Measurements from ENCODE around the gene IFI30.

Gene IFI30

DNA sequence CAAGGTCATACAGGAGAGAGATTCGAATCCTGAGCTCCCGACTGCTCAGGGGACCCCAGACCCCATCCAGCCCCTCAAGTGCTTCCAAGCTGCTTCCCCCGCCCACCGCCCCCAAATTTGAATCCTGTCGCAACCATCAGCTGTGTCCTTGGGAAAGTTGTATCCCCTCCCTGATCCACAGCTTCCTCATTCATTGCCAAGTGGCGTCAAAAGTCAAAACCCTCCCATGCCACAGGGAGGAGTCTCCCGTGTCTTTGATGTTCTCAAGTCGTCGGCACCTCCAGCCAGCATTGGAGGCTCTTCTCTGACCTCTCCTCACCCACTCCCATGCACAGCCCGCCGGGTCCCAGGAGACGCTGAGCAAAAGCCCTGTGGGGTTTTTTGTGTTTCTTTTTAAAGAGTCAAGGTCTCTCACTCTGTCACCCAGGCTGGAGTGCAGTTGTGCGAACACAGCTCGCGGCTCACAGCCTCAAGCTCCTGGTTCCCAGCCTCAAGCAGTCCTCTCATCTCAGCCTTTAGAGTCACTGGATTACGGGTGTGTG lies 2.8 kb upstream of the IFI30 start:
- peaks cover 7 to 18% of the 10 kb centered on the region in 2 donors for H3K36me3 ChIP-seq (ENCODE audit: control insufficient read depth in 2 of 2, insufficient read depth in 2 of 2, low read length in 2 of 2)
- H3K9ac ChIP-seq (ENCODE audit: low read depth in 1 of 2, low read length in 2 of 2) = no peak overlapping the region
- H3K9me3 ChIP-seq (ENCODE audit: control insufficient read depth in 2 of 2, low read length in 2 of 2) = no peaks in the 10 kb centered on the region
- no peaks in the 10 kb centered on the region for H3K27me3 ChIP-seq (ENCODE audit: control insufficient read depth in 2 of 2, insufficient read depth in 2 of 2, low read length in 2 of 2)
- peaks cover 10 to 13% of the 10 kb centered on the region in 2 donors for H3K4me1 ChIP-seq (ENCODE audit: control insufficient read depth in 2 of 2, insufficient read depth in 2 of 2, low read length in 2 of 2)
- peak overlapping the region; percentile 50 to 78 for H3K27ac ChIP-seq (ENCODE audit: low read depth in 2 of 2, low read length in 2 of 2)
- H3K4me3 ChIP-seq (ENCODE audit: low read length in 2 of 2) = no peak overlapping the region

DNA sequence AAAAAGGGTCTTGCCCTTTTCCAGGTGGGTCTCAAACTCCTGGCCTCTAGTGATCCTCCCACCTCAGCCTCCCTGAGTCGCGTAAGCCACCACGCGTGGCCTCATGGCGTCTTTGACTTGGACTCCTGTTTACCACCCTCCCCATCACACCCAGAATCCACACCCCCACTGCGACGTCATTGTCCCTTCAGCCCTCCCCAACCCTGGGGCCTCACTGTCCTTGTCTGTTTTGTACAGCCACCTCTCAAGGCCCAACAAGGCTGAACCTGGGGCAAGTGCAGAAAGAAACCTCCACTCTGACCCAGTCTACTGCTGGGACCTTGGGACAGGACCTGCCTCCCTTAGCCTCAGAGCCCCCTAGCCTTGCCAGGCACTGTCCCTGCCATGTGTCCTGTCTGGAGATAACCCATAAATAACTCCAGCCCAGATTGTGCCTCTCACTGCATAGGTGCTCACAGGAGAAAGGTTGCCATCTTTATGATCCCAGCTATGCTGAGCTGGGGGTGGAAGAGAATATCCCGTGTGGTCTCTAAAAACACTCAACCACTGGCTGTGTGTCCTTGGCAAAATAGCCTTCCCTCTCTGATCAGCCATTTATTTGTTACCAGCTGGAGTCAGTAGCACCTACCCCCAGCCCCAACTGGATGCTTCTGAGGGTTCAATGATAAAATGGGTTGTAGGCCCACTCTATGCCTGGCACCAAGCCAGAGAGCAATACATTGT lies 1.8 kb upstream of the IFI30 start:
- Histone ChIP-seq H3K4me1 (ENCODE audit: control insufficient read depth in 2 of 2, insufficient read depth in 2 of 2, low read length in 2 of 2) (peaks cover 10 to 15% of the 10 kb centered on the region in 2 donors), H3K36me3 (ENCODE audit: control insufficient read depth in 2 of 2, insufficient read depth in 2 of 2, low read length in 2 of 2) (peaks cover 2 to 16% of the 10 kb centered on the region in 2 donors), H3K27ac (ENCODE audit: low read depth in 2 of 2, low read length in 2 of 2) (peak overlapping the region in 1 of 2 donors; percentile 78), H3K27me3 (ENCODE audit: control insufficient read depth in 2 of 2, insufficient read depth in 2 of 2, low read length in 2 of 2) (no peaks in the 10 kb centered on the region), H3K9ac (ENCODE audit: low read depth in 1 of 2, low read length in 2 of 2) (no peak overlapping the region), H3K9me3 (ENCODE audit: control insufficient read depth in 2 of 2, low read length in 2 of 2) (no peaks in the 10 kb centered on the region), H3K4me3 (ENCODE audit: low read length in 2 of 2) (no peak overlapping the region)

DNA sequence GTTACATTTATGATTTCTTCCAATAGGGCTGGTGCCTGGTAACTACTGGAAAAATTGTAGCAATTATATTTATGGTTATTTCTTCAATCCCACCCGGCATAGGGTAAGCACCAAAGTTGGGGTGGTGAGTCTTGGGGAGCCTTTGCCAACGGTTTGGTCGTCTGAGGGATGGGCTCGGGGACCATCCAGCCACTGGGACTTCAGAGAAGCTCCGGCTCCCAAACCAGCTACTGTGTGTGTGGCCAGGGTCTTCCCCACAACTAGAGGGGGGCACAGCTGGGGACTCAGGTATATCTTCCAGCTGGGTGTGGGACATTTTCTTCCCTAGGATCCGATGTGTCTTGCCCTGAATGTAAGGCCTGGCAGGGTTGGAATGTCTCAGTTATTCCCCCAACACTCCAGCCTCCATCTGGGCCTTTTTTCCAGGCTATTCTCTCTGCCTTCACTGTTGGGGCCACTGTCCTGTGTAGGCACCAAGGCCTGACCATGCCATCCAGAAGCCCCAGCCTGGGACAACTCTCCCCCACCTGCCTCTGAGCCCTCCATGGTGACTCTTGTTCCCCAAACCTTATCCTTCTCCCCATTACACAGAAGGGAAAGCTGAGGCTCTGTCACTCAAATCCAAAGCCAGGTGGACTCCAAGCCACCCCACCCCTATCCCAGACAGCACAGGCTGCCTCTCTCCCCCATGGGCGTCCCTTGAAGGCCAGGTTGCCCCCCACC lies 1.1 kb upstream of the IFI30 start:
- no peaks in the 10 kb centered on the region for H3K27me3 ChIP-seq (ENCODE audit: control insufficient read depth in 2 of 2, insufficient read depth in 2 of 2, low read length in 2 of 2)

DNA sequence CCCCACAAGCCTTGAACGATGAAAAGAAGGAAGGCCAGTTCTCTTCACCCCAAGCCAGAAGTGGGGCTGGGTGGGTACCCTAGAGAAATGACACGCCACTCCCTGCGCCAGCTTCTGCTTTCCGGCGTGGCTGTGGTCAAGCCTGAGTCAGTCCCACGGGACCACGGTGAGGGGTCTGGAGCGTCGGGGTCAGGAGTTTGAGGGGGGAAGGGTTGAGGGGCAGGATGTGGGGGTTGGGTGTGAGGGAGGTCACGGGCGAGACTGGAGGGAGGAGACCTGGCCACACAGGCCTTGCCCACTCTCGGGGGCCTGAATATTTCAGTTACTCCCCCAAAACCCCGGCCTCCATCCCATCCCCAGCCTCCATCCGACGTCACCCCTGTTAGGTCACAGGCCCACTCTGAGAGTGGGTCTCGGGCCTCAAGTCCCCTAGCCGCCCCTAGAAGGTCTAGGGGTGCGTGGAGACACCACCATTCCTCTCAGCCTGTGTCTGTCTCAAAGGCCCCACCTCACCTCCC lies 500 bp upstream of the IFI30 start:
- Histone ChIP-seq H3K27ac (ENCODE audit: low read depth in 2 of 2, low read length in 2 of 2) (peak overlapping the region; percentile 69 to 78), H3K36me3 (ENCODE audit: control insufficient read depth in 2 of 2, insufficient read depth in 2 of 2, low read length in 2 of 2) (peaks cover 2 to 14% of the 10 kb centered on the region in 2 donors), H3K27me3 (ENCODE audit: control insufficient read depth in 2 of 2, insufficient read depth in 2 of 2, low read length in 2 of 2) (no peaks in the 10 kb centered on the region), H3K4me1 (ENCODE audit: control insufficient read depth in 2 of 2, insufficient read depth in 2 of 2, low read length in 2 of 2) (peaks cover 10 to 15% of the 10 kb centered on the region in 2 donors), H3K9me3 (ENCODE audit: control insufficient read depth in 2 of 2, low read length in 2 of 2) (no peaks in the 10 kb centered on the region), H3K4me3 (ENCODE audit: low read length in 2 of 2) (peak overlapping the region; percentile 76 to 84), H3K9ac (ENCODE audit: low read depth in 1 of 2, low read length in 2 of 2) (peak overlapping the region; percentile 68 to 81)

More for the DNA sequence above, 1.1 kb upstream of the IFI30 start:
- Histone ChIP-seq H3K36me3 (ENCODE audit: control insufficient read depth in 2 of 2, insufficient read depth in 2 of 2, low read length in 2 of 2) (peaks cover 2 to 13% of the 10 kb centered on the region in 2 donors), H3K9me3 (ENCODE audit: control insufficient read depth in 2 of 2, low read length in 2 of 2) (no peaks in the 10 kb centered on the region), H3K4me3 (ENCODE audit: low read length in 2 of 2) (no peak overlapping the region), H3K4me1 (ENCODE audit: control insufficient read depth in 2 of 2, insufficient read depth in 2 of 2, low read length in 2 of 2) (peaks cover 10 to 15% of the 10 kb centered on the region in 2 donors), H3K27ac (ENCODE audit: low read depth in 2 of 2, low read length in 2 of 2) (peak overlapping the region; percentile 69 to 78), H3K9ac (ENCODE audit: low read depth in 1 of 2, low read length in 2 of 2) (no peak overlapping the region)

DNA sequence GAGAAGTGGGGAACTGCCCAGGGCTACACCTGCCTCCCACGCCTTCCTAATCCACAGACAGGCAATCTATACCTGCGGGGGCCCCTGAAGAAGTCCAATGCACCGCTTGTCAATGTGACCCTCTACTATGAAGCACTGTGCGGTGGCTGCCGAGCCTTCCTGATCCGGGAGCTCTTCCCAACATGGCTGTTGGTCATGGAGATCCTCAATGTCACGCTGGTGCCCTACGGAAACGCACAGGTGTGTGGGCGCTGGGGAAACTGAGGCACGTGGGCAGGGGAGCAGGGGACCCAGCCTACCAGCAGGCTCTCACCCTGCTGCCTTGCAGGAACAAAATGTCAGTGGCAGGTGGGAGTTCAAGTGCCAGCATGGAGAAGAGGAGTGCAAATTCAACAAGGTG lies 1.4 kb downstream of the IFI30 start:
- H3K4me3 ChIP-seq (ENCODE audit: low read length in 2 of 2) = peak overlapping the region; percentile 19 to 52
- H3K4me1 ChIP-seq (ENCODE audit: control insufficient read depth in 2 of 2, insufficient read depth in 2 of 2, low read length in 2 of 2) = peaks cover 10 to 15% of the 10 kb centered on the region in 2 donors
- no peaks in the 10 kb centered on the region for H3K27me3 ChIP-seq (ENCODE audit: control insufficient read depth in 2 of 2, insufficient read depth in 2 of 2, low read length in 2 of 2)
- no peak overlapping the region for H3K9ac ChIP-seq (ENCODE audit: low read depth in 1 of 2, low read length in 2 of 2)
- peaks cover 0 to 12% of the 10 kb centered on the region in 2 donors for H3K36me3 ChIP-seq (ENCODE audit: control insufficient read depth in 2 of 2, insufficient read depth in 2 of 2, low read length in 2 of 2)
- no peaks in the 10 kb centered on the region for H3K9me3 ChIP-seq (ENCODE audit: control insufficient read depth in 2 of 2, low read length in 2 of 2)
- no peak overlapping the region for H3K27ac ChIP-seq (ENCODE audit: low read depth in 2 of 2, low read length in 2 of 2)

DNA sequence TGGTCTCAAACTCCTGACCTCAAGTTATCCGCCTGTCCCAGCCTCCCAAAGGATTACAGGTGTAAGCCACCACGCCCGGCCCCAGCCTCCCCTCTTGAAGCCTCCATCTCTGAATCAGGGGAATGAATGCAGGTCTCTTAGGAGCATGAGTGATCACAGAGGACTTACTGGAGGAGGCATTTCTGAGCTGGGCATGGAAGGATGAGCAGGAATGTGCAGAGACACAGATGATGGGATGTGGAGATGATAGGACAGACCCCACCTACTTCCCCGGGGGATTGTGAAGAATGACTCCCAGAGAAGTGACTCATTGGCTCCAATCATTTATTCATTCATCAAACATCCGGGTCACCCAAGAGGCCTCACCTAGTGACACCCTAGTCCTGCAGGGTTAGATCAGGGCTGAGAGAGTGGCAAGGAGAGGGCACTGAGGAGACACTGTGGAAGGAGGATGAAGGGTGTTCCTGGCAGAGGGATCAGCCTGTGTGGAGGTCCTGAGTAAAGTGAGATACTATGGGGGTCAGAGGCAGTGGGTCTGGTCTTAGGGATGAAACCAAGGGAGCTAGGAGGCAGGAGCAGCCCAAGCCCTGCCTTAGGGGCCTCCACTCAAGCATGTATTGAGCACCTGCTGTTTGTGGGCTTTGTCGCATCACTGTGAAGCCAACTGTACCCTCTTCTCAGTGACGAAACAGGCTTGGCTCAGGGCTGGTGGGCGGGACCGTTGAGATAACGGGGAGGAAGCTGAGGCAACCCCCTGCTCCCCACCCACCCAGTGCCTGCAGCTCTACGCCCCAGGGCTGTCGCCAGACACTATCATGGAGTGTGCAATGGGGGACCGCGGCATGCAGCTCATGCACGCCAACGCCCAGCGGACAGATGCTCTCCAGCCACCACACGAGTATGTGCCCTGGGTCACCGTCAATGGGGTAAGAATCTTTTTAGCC lies 3.0 kb downstream of the IFI30 start:
- Histone ChIP-seq H3K27ac (ENCODE audit: low read depth in 2 of 2, low read length in 2 of 2) (no peak overlapping the region), H3K27me3 (ENCODE audit: control insufficient read depth in 2 of 2, insufficient read depth in 2 of 2, low read length in 2 of 2) (no peaks in the 10 kb centered on the region), H3K9me3 (ENCODE audit: control insufficient read depth in 2 of 2, low read length in 2 of 2) (no peaks in the 10 kb centered on the region), H3K4me3 (ENCODE audit: low read length in 2 of 2) (no peak overlapping the region), H3K36me3 (ENCODE audit: control insufficient read depth in 2 of 2, insufficient read depth in 2 of 2, low read length in 2 of 2) (peaks cover 0 to 12% of the 10 kb centered on the region in 2 donors), H3K4me1 (ENCODE audit: control insufficient read depth in 2 of 2, insufficient read depth in 2 of 2, low read length in 2 of 2) (peaks cover 10 to 15% of the 10 kb centered on the region in 2 donors), H3K9ac (ENCODE audit: low read depth in 1 of 2, low read length in 2 of 2) (no peak overlapping the region)

DNA sequence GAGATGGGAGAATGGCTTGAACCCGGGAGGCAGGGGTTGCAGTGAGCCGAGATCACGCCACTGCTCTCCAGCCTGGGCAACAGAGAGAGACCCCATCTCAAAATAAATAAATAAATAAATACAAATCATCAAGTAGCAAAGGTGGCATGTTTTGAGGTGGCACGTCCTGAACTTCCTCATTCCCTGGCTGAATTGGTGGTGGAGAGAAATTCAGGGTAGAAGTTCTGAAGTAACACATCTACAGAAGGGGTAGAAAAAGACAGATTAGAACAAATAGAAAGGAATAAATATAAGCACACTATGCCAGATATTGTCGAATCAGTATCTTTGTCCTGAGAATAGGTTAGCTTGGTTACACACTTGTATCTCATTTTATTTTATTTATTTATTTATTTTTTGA lies 6.3 kb downstream of the IFI30 start:
- Histone ChIP-seq H3K9me3 (ENCODE audit: control insufficient read depth in 2 of 2, low read length in 2 of 2) (no peaks in the 10 kb centered on the region), H3K4me3 (ENCODE audit: low read length in 2 of 2) (no peak overlapping the region), H3K36me3 (ENCODE audit: control insufficient read depth in 2 of 2, insufficient read depth in 2 of 2, low read length in 2 of 2) (peaks cover 0 to 12% of the 10 kb centered on the region in 2 donors), H3K27ac (ENCODE audit: low read depth in 2 of 2, low read length in 2 of 2) (no peak overlapping the region), H3K27me3 (ENCODE audit: control insufficient read depth in 2 of 2, insufficient read depth in 2 of 2, low read length in 2 of 2) (no peaks in the 10 kb centered on the region), H3K9ac (ENCODE audit: low read depth in 1 of 2, low read length in 2 of 2) (no peak overlapping the region), H3K4me1 (ENCODE audit: control insufficient read depth in 2 of 2, insufficient read depth in 2 of 2, low read length in 2 of 2) (peaks cover 0 to 7% of the 10 kb centered on the region in 2 donors)

DNA sequence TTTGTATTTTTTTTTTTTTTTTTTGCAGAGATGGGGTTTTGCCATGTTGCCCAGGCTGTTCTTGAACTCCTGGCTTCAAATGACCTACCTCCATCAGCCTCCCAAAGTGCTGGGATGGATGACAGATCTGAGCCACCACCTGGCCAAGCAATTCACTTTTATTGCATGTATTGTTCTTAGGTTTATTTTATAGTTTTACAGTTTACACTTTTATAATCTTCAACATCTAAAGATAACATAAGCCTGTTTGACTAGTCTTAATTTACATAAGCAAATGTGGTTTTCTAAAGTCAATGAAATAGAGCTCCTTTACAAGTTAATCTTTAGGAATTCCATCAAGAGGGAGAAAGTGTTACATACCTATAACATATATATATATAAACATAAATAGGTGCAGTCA lies 9.9 kb downstream of the IFI30 start:
- Histone ChIP-seq H3K9me3 (ENCODE audit: control insufficient read depth in 2 of 2, low read length in 2 of 2) (no peaks in the 10 kb centered on the region), H3K4me3 (ENCODE audit: low read length in 2 of 2) (no peak overlapping the region), H3K27me3 (ENCODE audit: control insufficient read depth in 2 of 2, insufficient read depth in 2 of 2, low read length in 2 of 2) (no peaks in the 10 kb centered on the region), H3K9ac (ENCODE audit: low read depth in 1 of 2, low read length in 2 of 2) (no peak overlapping the region), H3K4me1 (ENCODE audit: control insufficient read depth in 2 of 2, insufficient read depth in 2 of 2, low read length in 2 of 2) (peaks cover 0 to 3% of the 10 kb centered on the region in 2 donors), H3K27ac (ENCODE audit: low read depth in 2 of 2, low read length in 2 of 2) (no peak overlapping the region), H3K36me3 (ENCODE audit: control insufficient read depth in 2 of 2, insufficient read depth in 2 of 2, low read length in 2 of 2) (no peaks in the 10 kb centered on the region)

DNA sequence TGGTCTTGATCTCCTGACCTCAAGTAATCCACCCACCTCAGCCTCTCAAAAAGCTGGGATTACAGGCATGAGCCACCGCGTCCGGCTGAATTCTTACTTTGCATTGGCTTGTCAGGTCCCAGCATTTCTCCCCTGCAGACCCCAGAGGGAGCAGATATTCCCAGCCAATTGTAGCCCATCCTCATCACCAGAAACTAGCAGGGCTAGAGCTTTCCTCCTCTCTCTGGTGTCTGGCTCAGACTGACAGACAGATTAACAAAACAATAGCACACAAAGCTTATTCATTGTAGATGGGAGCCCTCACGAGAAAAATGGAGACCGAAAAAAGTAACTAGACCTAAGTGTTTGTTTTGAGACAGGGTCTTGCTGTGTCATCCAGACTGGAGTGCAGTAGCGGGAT lies 11.9 kb downstream of the IFI30 start:
- Histone ChIP-seq H3K36me3 (ENCODE audit: control insufficient read depth in 2 of 2, insufficient read depth in 2 of 2, low read length in 2 of 2) (no peaks in the 10 kb centered on the region), H3K27me3 (ENCODE audit: control insufficient read depth in 2 of 2, insufficient read depth in 2 of 2, low read length in 2 of 2) (no peaks in the 10 kb centered on the region), H3K9me3 (ENCODE audit: control insufficient read depth in 2 of 2, low read length in 2 of 2) (no peaks in the 10 kb centered on the region), H3K27ac (ENCODE audit: low read depth in 2 of 2, low read length in 2 of 2) (no peak overlapping the region), H3K4me3 (ENCODE audit: low read length in 2 of 2) (no peak overlapping the region), H3K9ac (ENCODE audit: low read depth in 1 of 2, low read length in 2 of 2) (no peak overlapping the region), H3K4me1 (ENCODE audit: control insufficient read depth in 2 of 2, insufficient read depth in 2 of 2, low read length in 2 of 2) (peaks cover 0 to 3% of the 10 kb centered on the region in 2 donors)
